ENCODE measurements around the gene RBM15. TPM values are rescaled to one million over a fixed set of nuclear protein-coding genes. Genes with fewer than 3 reads are reported as not detected.

RBM15 gene
- total RNA-seq, 1 donor = 38.0 TPM

DNA sequence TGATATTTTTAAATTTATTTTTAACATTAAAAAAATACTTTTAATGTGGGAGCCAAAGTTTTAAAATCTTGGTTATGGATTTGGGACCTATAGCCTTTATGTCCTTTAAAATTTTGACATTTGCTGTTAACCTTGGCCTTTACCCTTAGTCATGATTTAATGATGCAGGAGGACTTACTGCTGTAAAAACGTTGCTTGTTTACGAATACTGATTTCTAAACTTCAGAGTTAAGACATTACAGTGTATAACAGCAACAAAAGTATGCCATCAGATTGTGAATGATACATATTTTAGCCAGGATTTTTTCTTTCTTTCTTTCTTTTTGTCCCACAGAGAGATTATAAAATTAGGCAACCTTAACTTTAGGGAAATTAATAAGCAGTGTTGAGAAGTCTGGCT is 8.9 kb downstream of the RBM15 start:
- peaks cover 96% of the 10 kb centered on the region for H3K79me2 ChIP-seq (ENCODE audit: insufficient read depth, low read length)
- no peaks in the 10 kb centered on the region for H3K9me3 ChIP-seq (ENCODE audit: low read depth, low read length)
- H3K4me3 ChIP-seq (ENCODE audit: insufficient read depth, low read length) = no peak overlapping the region
- no peak overlapping the region for H2AFZ ChIP-seq (ENCODE audit: low read length)
- H3K36me3 ChIP-seq (ENCODE audit: insufficient read depth, low read length) = peaks cover 20% of the 10 kb centered on the region
- H4K20me1 ChIP-seq (ENCODE audit: insufficient read depth, low read length) = peaks cover 8% of the 10 kb centered on the region
- TF ChIP-seq, protein P1, sequence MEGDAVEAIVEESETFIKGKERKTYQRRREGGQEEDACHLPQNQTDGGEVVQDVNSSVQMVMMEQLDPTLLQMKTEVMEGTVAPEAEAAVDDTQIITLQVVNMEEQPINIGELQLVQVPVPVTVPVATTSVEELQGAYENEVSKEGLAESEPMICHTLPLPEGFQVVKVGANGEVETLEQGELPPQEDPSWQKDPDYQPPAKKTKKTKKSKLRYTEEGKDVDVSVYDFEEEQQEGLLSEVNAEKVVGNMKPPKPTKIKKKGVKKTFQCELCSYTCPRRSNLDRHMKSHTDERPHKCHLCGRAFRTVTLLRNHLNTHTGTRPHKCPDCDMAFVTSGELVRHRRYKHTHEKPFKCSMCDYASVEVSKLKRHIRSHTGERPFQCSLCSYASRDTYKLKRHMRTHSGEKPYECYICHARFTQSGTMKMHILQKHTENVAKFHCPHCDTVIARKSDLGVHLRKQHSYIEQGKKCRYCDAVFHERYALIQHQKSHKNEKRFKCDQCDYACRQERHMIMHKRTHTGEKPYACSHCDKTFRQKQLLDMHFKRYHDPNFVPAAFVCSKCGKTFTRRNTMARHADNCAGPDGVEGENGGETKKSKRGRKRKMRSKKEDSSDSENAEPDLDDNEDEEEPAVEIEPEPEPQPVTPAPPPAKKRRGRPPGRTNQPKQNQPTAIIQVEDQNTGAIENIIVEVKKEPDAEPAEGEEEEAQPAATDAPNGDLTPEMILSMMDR (IDR thresholded peaks at IDR 0.05; ENCODE audit: extremely low read depth, low read depth, low read length) = no peak
- H3K27me3 ChIP-seq (ENCODE audit: insufficient read depth, low read length) = no peaks in the 10 kb centered on the region
- peak overlapping the region; percentile 32 for H3K4me2 ChIP-seq (ENCODE audit: insufficient read depth, low read length)
- peak overlapping the region; percentile 60 for H3K27ac ChIP-seq (ENCODE audit: low read depth, low read length)
- no peak for DNase-seq (ENCODE audit: insufficient read length, low spot score, missing footprints)
- H3K4me1 ChIP-seq (ENCODE audit: insufficient read depth, low read length) = peaks cover 26% of the 10 kb centered on the region

DNA sequence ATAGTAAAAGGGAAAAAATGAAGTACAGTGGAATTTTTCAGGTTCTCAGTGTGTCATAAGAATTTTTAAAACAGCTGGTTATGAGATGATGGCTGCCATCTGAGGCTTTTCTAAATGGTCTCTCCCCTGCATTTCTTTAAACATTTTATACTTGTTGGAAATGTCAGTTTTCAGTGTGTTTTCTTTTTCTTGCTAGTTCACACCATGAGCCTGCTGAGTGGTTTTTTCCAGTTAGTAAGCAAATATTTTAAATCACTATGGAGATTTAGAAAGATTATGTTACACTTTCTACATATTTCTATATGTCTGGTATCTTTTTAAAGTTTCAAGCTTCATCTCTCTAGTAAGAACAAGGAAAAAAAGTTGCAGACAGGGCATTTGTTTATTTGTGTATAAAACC is 9.6 kb downstream of the RBM15 start:
- H2AFZ ChIP-seq (ENCODE audit: low read length) = no peak overlapping the region
- peaks cover 2% of the 10 kb centered on the region for H4K20me1 ChIP-seq (ENCODE audit: insufficient read depth, low read length)
- H3K27ac ChIP-seq (ENCODE audit: low read depth, low read length) = peak overlapping the region; percentile 60
- H3K79me2 ChIP-seq (ENCODE audit: insufficient read depth, low read length) = peaks cover 96% of the 10 kb centered on the region
- no peak for DNase-seq (ENCODE audit: insufficient read length, low spot score, missing footprints)
- no peak overlapping the region for H3K4me3 ChIP-seq (ENCODE audit: insufficient read depth, low read length)
- no peaks in the 10 kb centered on the region for H3K27me3 ChIP-seq (ENCODE audit: insufficient read depth, low read length)
- peaks cover 20% of the 10 kb centered on the region for H3K36me3 ChIP-seq (ENCODE audit: insufficient read depth, low read length)
- H3K9me3 ChIP-seq (ENCODE audit: low read depth, low read length) = no peaks in the 10 kb centered on the region
- peaks cover 20% of the 10 kb centered on the region for H3K4me1 ChIP-seq (ENCODE audit: insufficient read depth, low read length)
- TF ChIP-seq, protein P1 (IDR thresholded peaks at IDR 0.05; ENCODE audit: extremely low read depth, low read depth, low read length) = no peak
- peak overlapping the region; percentile 32 for H3K4me2 ChIP-seq (ENCODE audit: insufficient read depth, low read length)

DNA sequence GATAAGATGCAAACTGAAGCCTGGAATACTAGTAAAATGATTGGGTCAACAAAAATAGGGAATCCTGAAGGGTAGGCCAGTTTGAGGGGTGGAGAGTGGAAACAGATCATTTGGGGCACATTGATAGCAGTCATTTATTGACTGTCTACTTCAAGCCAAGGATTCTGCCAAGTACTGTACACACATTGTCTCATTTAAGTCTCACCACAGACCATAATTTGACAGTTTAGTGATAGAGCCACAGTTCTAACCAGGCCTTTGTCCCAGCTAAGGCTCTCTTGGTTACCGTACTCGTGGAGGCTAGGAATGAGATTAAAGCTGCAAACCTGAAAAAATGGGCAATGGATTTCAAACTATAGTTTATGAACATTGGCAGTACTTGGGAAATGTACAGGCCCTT is 11.2 kb downstream of the RBM15 start:
- H3K36me3 ChIP-seq (ENCODE audit: insufficient read depth, low read length) = peaks cover 20% of the 10 kb centered on the region
- DNase-seq (ENCODE audit: insufficient read length, low spot score, missing footprints) = no peak
- peaks cover 88% of the 10 kb centered on the region for H3K79me2 ChIP-seq (ENCODE audit: insufficient read depth, low read length)
- H3K27ac ChIP-seq (ENCODE audit: low read depth, low read length) = no peak overlapping the region
- no peaks in the 10 kb centered on the region for H3K27me3 ChIP-seq (ENCODE audit: insufficient read depth, low read length)
- no peak overlapping the region for H3K4me3 ChIP-seq (ENCODE audit: insufficient read depth, low read length)
- no peak overlapping the region for H2AFZ ChIP-seq (ENCODE audit: low read length)
- no peaks in the 10 kb centered on the region for H3K9me3 ChIP-seq (ENCODE audit: low read depth, low read length)
- no peak overlapping the region for H3K4me2 ChIP-seq (ENCODE audit: insufficient read depth, low read length)
- TF ChIP-seq, protein P1 (IDR thresholded peaks at IDR 0.05; ENCODE audit: extremely low read depth, low read depth, low read length) = no peak
- no peaks in the 10 kb centered on the region for H4K20me1 ChIP-seq (ENCODE audit: insufficient read depth, low read length)
- H3K4me1 ChIP-seq (ENCODE audit: insufficient read depth, low read length) = peaks cover 12% of the 10 kb centered on the region

DNA sequence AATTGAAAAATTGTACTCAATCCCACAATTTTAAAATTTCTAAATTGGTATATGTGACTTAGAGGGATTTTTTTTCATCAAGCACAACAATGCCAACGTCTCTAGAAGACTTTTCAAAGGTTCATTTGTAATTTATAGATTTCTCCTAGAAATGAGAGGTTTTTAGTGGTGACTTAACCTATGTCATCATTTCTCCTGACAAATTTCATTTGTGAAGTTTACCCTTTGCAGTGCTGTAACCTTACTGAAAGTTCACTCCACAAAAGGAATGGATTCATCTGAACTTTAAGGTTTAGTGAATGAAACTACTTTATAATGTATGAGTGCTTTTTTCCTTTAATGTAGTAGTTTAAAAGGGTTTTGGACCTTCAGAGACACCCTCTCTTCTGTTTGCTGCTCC is 16.1 kb downstream of the RBM15 start:
- Histone ChIP-seq H3K79me2 (ENCODE audit: insufficient read depth, low read length) (peaks cover 64% of the 10 kb centered on the region), H3K27ac (ENCODE audit: low read depth, low read length) (no peak overlapping the region), H3K9me3 (ENCODE audit: low read depth, low read length) (no peaks in the 10 kb centered on the region), H2AFZ (ENCODE audit: low read length) (no peak overlapping the region), H3K27me3 (ENCODE audit: insufficient read depth, low read length) (no peaks in the 10 kb centered on the region), H3K36me3 (ENCODE audit: insufficient read depth, low read length) (peaks cover 9% of the 10 kb centered on the region), H4K20me1 (ENCODE audit: insufficient read depth, low read length) (no peaks in the 10 kb centered on the region), H3K4me2 (ENCODE audit: insufficient read depth, low read length) (no peak overlapping the region), H3K4me3 (ENCODE audit: insufficient read depth, low read length) (no peak overlapping the region), H3K4me1 (ENCODE audit: insufficient read depth, low read length) (no peaks in the 10 kb centered on the region)
- TF ChIP-seq, protein P1 (IDR thresholded peaks at IDR 0.05; ENCODE audit: extremely low read depth, low read depth, low read length) = no peak
- DNase-seq (ENCODE audit: insufficient read length, low spot score, missing footprints) = no peak

Data from osteoblast (primary cell).